HG03571 (cell line): ENCODE results near the gene ANO1.
"Not testable (repeated sequence)": the region's sequence is repeated elsewhere in the genome, so short reads cannot be mapped to it uniquely, and the experiment has no call there.

Experiments
- ATAC-seq: cut with Tn5 transposase; IDR thresholded peaks from one replicate; pipeline ENCODE4 v1.9.1; 2021; ENCODE audit not compliant: unreplicated experiment

ANO1 gene

GRCh38 chr11:70184396-70184795 is 106.3 kb downstream of the ANO1 start:
- no peak for ATAC-seq

GRCh38 chr11:70185348-70186055 is 107.4 kb downstream of the ANO1 start:
- ATAC-seq, result no peak

GRCh38 chr11:70186420-70186819 is 108.3 kb downstream of the ANO1 start:
- ATAC-seq, result no peak

- ATAC-seq, result no peak
Measured at GRCh38 chr11:70186936-70187335, 108.8 kb downstream of the ANO1 start.

- no peak for ATAC-seq
Measured at GRCh38 chr11:70187771-70188170, 109.7 kb downstream of the ANO1 start.

GRCh38 chr11:70189622-70190021 is 111.5 kb downstream of the ANO1 start:
- no peak for ATAC-seq

- ATAC-seq, result no peak
Measured at GRCh38 chr11:70191495-70192140, 113.5 kb downstream of the ANO1 start.

GRCh38 chr11:70192666-70193410 is 114.7 kb downstream of the ANO1 start:
- no peak for ATAC-seq

- ATAC-seq, result no peak
Measured at GRCh38 chr11:70193411-70194292, 115.5 kb downstream of the ANO1 start.

- ATAC-seq, result no peak
Measured at GRCh38 chr11:70194792-70195791, 117.0 kb downstream of the ANO1 start.

GRCh38 chr11:70200212-70200844 is 122.2 kb downstream of the ANO1 start:
- no peak for ATAC-seq

- not testable (repeated sequence) for ATAC-seq
Measured at GRCh38 chr11:70201047-70201446, 122.9 kb downstream of the ANO1 start.

GRCh38 chr11:70201882-70202861 is 124.1 kb downstream of the ANO1 start:
- no peak for ATAC-seq

GRCh38 chr11:70202920-70203750 is 125.0 kb downstream of the ANO1 start, which contains the start of gene FADD:
TSS of gene FADD (plus strand) at chr11:70203296. CDS start at chr11:70203460, 164 bp downstream.
- ATAC-seq, result no peak

- no peak for ATAC-seq
Measured at GRCh38 chr11:70203751-70204465, 125.8 kb downstream of the ANO1 start.

- no peak for ATAC-seq
Measured at GRCh38 chr11:70204466-70204799, 126.3 kb downstream of the ANO1 start.
